Activated naive CD8-positive, alpha-beta T cell (primary cell): Measurements from ENCODE around the gene TMEM205.
"Not testable (repeated sequence)": the region's sequence is repeated elsewhere in the genome, so short reads cannot be mapped to it uniquely, and the experiment has no call there.

Experiments used
- H3K27ac Mint-ChIP-seq: one replicate; pipeline ENCODE4 v1.8.0; 2021; ENCODE audit warnings: mixed read lengths
- H3K27me3 Mint-ChIP-seq: one replicate; pipeline ENCODE4 v1.8.0; 2021; ENCODE audit warnings: mixed read lengths
- H3K36me3 Mint-ChIP-seq: one replicate; pipeline ENCODE4 v1.8.0; 2021; ENCODE audit warnings: mixed read lengths
- H3K4me1 Mint-ChIP-seq: one replicate; pipeline ENCODE4 v1.8.0; 2021; ENCODE audit warnings: low read depth, mixed read lengths
- H3K4me3 Mint-ChIP-seq: one replicate; pipeline ENCODE4 v1.8.0; 2021; ENCODE audit warnings: mild to moderate bottlenecking, mixed read lengths
- H3K9me3 Mint-ChIP-seq: one replicate; pipeline ENCODE4 v1.8.0; 2021; ENCODE audit warnings: low read depth, mixed read lengths

The TMEM205 gene

DNA sequence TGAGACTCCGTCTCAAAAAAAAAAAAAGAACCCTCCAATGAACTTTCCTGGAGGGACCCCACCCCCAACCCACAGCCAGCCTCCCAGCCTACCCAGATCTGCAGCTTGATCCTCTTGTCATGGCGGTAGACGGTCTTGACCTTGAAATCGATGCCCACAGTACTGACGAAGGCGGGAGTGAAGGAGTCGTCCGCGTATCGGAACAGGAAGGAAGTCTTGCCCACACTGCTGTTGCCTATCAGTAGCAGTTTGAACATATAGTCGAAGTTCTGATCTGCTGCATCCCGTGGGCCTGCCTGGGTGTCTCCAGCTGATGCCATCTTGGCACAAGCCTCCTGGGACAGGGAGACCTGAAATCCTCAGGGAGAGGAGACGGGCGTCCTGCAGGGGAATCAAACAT, 9.0 kb downstream of the TMEM205 start:
- Mint-ChIP-seq H3K4me3 (no peak overlapping the region), H3K27ac (no peak overlapping the region), H3K36me3 (no peaks in the 10 kb centered on the region)

DNA sequence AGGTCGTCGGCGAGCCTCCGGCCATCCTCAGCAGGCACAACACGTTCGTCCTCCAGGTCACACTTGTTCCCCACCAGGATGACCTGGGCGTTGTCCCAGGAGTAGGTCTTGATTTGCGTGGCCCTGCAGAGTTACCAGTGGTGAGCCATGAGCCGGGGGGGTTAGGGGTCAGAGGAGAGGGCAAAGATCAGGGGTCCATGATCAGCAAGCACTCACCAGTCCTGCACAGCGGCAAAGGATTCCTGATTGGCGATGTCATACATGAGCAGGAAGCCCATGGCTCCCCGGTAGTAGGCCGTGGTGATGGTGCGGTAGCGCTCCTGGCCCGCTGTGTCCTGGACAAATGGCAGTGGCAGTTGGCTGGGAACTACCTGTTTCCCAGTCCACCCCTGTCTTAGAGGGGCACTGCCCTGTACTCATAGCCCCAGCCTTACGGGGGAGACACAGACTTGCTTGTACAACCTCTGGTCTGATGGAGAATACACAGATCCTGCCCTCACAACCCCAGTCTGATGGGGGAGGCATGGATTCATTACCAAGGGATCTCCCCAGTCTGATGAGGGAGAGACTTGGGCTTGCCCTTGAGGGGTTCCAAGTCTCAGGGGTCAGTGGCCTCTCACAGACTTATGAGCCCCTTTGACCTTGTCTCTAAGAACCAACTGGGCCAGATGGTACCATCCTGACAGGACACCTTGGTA, 10.5 kb downstream of the TMEM205 start:
- no peak overlapping the region for H3K4me3 Mint-ChIP-seq
- H3K9me3 Mint-ChIP-seq, result no peaks in the 10 kb centered on the region
- H3K36me3 Mint-ChIP-seq, result no peaks in the 10 kb centered on the region
- H3K27ac Mint-ChIP-seq, result no peak overlapping the region
- H3K4me1 Mint-ChIP-seq, result peaks cover 12% of the 10 kb centered on the region
- H3K27me3 Mint-ChIP-seq, result no peaks in the 10 kb centered on the region

More for the DNA sequence above, 9.0 kb downstream of the TMEM205 start:
- no peaks in the 10 kb centered on the region for H3K9me3 Mint-ChIP-seq
- peaks cover 12% of the 10 kb centered on the region for H3K4me1 Mint-ChIP-seq
- H3K27me3 Mint-ChIP-seq, result no peaks in the 10 kb centered on the region

DNA sequence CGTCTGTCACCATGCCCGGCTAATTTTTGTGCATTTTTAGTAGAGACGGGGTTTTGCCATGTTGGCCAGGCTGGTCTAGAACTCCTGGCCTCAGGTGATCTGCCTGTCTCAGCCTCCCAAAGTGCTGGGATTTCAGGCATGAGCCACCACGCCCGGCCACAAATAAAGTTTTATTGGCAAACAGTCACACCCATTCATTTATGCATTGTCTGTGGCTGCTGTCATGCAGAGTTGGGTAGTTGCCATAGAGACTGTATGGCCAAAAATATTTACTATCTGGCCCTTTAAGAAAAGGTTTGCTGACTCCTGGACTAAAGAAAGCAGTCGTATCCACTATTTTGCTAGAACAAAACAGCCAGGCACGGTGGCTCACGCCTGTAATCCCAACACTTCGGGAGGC, 12.2 kb downstream of the TMEM205 start:
- not testable (repeated sequence) for H3K27ac Mint-ChIP-seq, H3K27me3 Mint-ChIP-seq, H3K36me3 Mint-ChIP-seq, H3K4me1 Mint-ChIP-seq, H3K9me3 Mint-ChIP-seq, H3K4me3 Mint-ChIP-seq

DNA sequence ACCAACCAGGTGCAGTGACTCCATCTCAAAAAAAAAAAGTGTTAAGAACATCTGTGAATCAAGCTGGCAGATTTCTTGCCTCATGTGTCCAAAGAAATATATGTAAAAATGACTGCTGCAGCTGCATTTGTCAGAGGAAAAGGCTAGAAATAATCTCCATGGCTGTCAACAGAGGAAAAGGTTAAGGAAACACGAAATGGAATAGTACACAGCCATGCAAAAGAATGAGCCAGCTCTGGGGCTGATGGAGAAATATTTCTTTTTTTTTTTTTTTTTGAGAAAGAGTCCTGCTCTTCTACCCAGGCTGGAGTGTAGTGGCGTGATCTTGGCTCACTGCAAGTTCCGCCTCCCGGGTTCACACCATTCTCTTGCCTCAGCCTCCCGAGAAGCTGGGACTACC, 13.2 kb downstream of the TMEM205 start:
- Mint-ChIP-seq H3K9me3 (no peaks in the 10 kb centered on the region), H3K27me3 (no peaks in the 10 kb centered on the region)

DNA sequence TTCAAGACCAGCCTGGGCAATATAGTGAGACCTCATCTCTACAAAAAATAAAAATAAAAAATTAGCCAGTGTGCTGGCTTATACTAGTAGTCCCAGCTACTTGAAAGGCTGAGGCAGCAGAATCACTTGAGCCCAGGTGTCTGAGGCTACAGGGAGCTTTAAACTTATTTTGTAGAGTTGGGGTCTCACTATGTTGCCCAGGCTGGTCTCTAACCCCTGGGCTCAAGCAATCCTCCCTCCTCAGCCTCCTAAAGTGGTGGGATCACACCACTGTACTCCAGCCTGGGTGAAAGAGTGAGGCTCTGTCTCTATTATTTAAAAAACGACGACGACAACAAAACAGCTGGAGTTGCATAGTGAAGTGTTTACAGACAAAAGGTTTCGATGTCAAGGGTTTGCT, 14.6 kb downstream of the TMEM205 start:
- no peaks in the 10 kb centered on the region for H3K4me1 Mint-ChIP-seq
- no peak overlapping the region for H3K27ac Mint-ChIP-seq
- peaks cover 3% of the 10 kb centered on the region for H3K36me3 Mint-ChIP-seq
- no peaks in the 10 kb centered on the region for H3K27me3 Mint-ChIP-seq
- H3K4me3 Mint-ChIP-seq, result no peak overlapping the region
- no peaks in the 10 kb centered on the region for H3K9me3 Mint-ChIP-seq

More for the DNA sequence above, 13.2 kb downstream of the TMEM205 start:
- H3K4me3 Mint-ChIP-seq, result no peak overlapping the region
- no peak overlapping the region for H3K27ac Mint-ChIP-seq
- H3K36me3 Mint-ChIP-seq, result no peaks in the 10 kb centered on the region
- H3K4me1 Mint-ChIP-seq, result peaks cover 1% of the 10 kb centered on the region

DNA sequence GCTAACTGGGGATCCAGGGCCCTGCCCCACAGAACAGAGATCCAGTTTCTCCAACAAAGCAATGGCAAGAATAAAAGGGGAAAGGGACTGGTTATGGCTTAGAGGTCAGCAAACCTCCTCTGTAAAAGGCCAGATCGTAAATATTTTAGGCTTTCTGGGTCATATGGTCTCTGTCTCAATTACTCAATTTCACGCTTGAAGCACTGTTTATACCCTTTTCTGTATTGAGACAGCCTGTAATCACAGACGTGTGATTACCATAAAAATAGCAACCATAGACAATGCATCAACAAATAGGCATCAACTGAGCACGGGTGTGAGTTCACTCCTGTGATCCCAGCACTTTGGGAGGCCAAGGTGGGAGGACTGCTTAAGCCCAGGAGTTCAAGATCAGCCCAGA, 15.9 kb downstream of the TMEM205 start:
- peaks cover 3% of the 10 kb centered on the region for H3K36me3 Mint-ChIP-seq
- no peaks in the 10 kb centered on the region for H3K27me3 Mint-ChIP-seq
- H3K4me1 Mint-ChIP-seq, result no peaks in the 10 kb centered on the region
- H3K9me3 Mint-ChIP-seq, result no peaks in the 10 kb centered on the region
- no peak overlapping the region for H3K4me3 Mint-ChIP-seq
- H3K27ac Mint-ChIP-seq, result no peak overlapping the region

DNA sequence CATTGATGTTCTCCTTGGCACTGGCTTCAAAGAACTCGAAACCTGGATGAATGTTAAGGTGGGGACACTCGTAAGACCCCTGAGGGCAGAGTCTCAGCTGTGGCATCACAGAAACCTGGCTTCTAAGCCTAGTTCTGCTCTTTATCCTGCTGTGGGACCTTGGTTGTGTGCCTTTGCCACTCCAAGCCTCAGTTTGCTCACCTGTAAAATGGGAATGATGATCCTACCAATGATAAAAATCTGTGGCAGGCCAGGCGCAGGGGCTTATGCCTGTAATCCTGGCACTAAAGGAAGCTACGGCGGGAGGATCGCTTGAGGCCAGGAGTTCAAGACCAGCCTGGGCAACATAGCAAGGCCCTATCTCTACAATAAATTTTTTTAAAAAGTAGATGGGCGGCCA, 20.5 kb downstream of the TMEM205 start:
- Mint-ChIP-seq H3K27ac (no peak overlapping the region), H3K36me3 (peaks cover 3% of the 10 kb centered on the region), H3K9me3 (no peaks in the 10 kb centered on the region), H3K27me3 (peaks cover 7% of the 10 kb centered on the region), H3K4me1 (peaks cover 12% of the 10 kb centered on the region), H3K4me3 (no peak overlapping the region)

DNA sequence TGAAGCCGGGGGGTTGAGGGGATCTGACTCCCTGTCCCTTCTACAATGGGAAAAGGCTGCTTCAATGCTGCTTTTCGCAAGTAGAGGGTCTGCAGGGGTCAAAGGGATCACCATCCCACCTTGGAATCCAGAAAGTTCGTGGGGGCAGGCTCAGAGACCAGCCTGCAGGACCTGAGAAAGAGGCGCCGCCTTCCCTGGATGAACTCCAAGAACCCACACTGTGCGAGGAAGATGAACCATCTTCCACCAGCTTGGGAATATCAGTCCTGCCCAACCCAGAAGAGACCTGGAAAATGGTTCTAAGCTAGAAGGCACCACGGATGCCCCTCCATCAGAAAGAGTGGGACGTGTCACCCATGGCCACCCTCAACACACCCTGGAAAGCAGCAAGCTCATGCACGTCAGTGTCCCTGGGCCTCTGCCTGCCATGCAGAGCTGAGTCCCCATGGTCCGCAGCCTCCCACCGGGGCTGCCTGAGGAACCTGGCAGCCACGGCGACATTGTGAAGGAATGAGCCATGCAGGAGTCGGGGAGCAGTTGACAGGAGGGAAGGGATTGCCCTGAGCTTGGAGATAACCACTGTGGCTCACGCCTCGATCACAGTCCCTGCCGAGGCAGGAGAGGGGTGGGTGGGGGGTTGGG, 21.2 kb downstream of the TMEM205 start:
- H3K9me3 Mint-ChIP-seq, result no peaks in the 10 kb centered on the region
- H3K4me3 Mint-ChIP-seq, result no peak overlapping the region
- peaks cover 12% of the 10 kb centered on the region for H3K4me1 Mint-ChIP-seq
- no peak overlapping the region for H3K27ac Mint-ChIP-seq
- H3K36me3 Mint-ChIP-seq, result peaks cover 3% of the 10 kb centered on the region
- H3K27me3 Mint-ChIP-seq, result peaks cover 7% of the 10 kb centered on the region

DNA sequence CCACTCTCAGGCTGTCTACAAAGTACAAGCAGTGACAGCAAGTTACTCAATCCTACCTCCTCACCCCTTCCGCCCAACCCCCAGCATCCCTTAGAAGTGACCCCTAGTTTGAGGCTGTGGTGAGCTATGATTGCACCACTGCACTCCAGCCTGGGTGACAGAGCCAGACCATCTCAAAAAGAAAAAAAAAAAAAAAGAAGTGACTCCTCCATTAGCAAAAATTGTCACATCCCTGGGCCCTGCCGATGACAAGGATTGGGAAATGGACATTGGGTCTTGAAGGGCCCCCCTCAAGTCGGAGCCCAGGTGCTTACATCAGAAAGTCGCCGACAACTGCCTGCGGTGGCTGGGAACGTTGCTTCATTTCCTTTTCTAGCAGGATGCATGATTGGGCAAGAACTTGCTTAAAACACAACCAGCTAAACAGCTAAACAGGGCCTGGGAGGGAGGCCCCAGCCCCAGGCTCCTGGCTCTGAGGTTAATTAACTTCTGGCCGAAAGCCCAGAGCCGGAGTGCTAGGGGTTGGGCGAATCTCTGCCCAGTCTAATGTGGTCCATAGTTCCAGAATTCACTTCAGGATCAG, 21.9 kb downstream of the TMEM205 start:
- peak overlapping the region; percentile 72 for H3K27ac Mint-ChIP-seq
- no peaks in the 10 kb centered on the region for H3K9me3 Mint-ChIP-seq
- H3K4me1 Mint-ChIP-seq, result peaks cover 12% of the 10 kb centered on the region
- H3K27me3 Mint-ChIP-seq, result peaks cover 7% of the 10 kb centered on the region
- peak overlapping the region; percentile 51 for H3K4me3 Mint-ChIP-seq
- peaks cover 3% of the 10 kb centered on the region for H3K36me3 Mint-ChIP-seq

DNA sequence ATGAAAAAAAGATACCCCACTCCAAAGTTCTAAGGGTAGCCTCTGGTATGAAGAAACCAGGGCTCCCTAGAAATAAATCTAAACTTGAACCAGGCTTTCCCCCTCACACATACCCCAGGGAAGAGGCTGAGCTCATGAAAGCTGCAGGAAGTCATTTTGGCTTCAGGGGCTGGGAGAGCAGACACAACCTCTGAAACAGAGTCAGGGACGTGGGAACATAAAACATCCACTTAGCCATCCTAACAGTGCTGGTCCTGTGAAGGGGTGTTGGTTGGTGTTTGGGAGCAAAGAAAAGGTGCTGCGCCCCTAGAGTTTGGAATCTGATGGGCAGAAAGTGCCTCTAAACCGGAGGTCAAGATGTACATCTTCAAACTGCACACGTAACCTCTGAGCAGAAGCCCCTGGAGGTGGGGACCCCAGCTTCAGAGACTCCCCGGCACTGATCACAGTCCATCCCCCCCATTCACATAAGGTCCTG, 22.4 kb downstream of the TMEM205 start:
- no peaks in the 10 kb centered on the region for H3K9me3 Mint-ChIP-seq
- H3K4me1 Mint-ChIP-seq, result peaks cover 12% of the 10 kb centered on the region
- H3K4me3 Mint-ChIP-seq, result peak overlapping the region; percentile 51
- peak overlapping the region; percentile 72 for H3K27ac Mint-ChIP-seq
- peaks cover 7% of the 10 kb centered on the region for H3K27me3 Mint-ChIP-seq
- peaks cover 3% of the 10 kb centered on the region for H3K36me3 Mint-ChIP-seq

DNA sequence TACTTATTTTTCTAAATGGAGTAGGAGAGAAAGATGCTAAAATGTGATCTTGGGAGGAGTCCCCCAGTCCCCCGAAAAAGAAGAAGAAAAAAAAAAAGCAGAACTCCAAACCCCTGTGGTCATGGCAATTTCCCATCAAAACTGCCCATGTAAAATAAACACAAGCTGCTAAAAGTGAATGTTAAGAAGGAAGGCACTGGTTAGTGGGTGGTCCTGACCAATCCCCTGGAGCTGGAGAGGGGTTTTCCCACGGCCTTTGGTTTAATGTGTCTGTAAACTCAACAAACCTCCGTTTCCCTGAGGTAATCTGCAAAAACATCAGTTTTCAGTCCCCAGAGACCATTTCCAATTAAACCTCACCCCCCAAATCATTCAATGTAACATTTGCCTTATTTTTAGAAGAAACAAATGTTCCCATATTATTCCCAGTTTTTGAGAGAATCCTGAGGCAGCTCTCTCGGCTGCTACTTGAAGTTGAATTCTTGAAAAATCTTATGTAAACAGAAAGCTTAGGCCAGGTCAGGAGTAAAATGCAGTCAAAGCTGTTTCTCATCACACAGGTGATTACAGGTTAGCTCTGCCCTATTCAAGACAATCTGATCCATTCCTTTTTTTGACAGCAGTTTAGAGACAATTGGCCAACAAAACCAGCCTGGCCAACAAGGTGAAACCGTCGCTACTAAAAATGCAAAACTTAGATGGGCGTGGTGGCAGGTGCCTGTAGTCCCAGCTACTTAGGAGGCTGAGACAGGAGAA, 23.6 kb downstream of the TMEM205 start:
- Mint-ChIP-seq H3K9me3 (no peaks in the 10 kb centered on the region), H3K27me3 (peaks cover 7% of the 10 kb centered on the region), H3K27ac (no peak overlapping the region), H3K36me3 (peaks cover 3% of the 10 kb centered on the region), H3K4me1 (peaks cover 12% of the 10 kb centered on the region), H3K4me3 (no peak overlapping the region)

DNA sequence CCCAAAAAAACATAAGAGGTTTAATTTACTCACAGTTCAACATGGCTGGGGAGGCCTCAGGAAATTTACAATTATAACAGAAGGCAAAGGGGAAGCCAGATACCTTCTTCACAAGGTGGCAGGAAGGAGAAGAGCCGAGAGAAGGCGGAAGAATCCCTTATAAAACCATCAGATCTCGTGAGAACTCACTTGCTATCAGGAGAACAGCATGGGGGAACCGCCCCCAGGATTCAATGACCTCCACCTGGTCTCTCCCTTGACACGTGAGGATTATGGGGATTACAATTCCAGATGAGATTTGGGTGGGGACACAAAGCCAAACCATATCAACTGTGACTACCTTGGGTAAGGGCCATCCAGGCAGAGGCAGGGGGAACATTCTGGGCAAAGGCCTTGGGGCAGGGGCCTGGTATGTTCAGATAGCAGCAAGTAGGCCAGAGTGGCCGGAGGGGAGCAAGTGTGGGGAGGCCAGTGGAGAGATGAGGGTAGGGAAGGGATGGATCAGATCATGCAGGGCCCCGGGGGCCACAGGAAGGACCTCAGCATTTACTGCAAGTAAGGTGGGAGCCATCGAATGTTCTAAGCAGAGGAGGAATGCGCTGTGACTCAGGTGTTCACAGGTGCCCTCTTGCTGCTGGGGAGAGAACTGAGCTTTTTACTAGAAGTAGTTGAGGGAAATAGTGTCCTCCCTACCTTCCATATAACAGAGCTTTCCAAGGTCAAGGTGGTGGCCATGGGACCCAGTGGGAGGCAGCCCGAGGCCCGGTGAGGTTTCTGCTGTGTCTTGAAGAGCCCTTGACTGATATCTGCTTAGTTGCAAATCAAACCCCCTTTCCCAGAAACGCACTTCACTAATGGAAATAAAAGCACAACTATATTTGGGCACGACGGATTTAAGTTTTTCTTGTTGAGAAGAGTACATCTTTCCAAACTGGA, 24.6 kb downstream of the TMEM205 start:
- Mint-ChIP-seq H3K27me3 (peaks cover 9% of the 10 kb centered on the region), H3K36me3 (no peaks in the 10 kb centered on the region), H3K9me3 (no peaks in the 10 kb centered on the region), H3K4me3 (no peak overlapping the region), H3K4me1 (peaks cover 12% of the 10 kb centered on the region), H3K27ac (no peak overlapping the region)

DNA sequence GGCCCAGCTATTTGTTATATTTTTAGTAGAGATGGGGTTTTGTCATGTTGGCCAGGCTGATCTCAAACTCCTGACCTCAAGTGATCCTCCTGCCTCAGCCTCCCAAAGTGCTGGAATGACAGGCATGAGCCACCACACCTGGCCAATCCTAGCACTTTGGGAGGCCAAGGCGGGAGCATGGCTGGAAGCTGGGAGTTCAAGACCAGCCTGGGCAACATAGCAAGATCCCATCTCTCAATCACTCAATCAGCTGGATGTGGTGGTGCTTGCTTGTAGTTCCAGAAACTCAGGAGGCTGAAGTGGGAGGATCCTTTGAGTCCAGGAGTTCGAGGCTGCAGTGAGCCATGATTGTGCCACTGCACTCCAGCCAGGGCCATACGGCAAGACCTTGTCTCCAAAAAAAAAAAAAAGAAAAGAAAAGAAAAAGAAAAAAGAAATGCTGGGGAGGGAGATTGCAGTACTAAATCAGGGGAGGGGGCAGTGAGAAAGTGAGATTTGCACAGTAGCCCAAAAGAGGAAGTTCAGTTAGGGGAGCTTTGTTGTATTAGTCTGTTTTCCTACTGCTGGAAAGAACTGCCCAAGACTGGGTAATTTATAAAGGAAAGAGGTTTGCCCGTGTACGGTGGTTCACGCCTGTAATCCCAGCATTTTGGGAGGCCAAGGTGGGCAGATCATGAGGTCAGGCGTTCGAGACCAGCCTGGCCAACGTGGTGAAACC, 25.6 kb downstream of the TMEM205 start:
- H3K4me1 Mint-ChIP-seq, result peaks cover 12% of the 10 kb centered on the region
- H3K27me3 Mint-ChIP-seq, H3K4me3 Mint-ChIP-seq, H3K27ac Mint-ChIP-seq, H3K36me3 Mint-ChIP-seq, H3K9me3 Mint-ChIP-seq: not testable (repeated sequence)

DNA sequence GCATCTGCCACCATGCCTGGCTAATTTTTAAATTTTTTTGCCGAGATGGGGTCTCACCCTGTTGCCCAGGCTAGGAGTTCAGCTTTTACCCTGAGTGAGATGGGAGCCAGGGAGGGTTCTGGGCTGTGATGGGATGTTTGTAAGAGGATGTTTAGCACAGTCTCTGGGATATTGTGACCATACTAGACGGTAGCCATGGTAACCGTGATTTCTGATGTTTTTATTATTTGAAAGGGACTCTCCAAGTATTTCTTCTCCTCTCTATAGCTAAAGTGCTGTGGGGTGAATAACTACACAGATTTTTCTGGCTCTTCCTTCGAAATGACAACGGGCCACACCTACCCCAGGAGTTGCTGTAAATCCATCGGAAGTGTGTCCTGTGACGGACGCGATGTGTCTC, 39.7 kb downstream of the TMEM205 start:
- H3K27ac Mint-ChIP-seq, result no peak overlapping the region
- H3K4me3 Mint-ChIP-seq, result no peak overlapping the region
- H3K27me3 Mint-ChIP-seq, result no peaks in the 10 kb centered on the region
- no peaks in the 10 kb centered on the region for H3K9me3 Mint-ChIP-seq
- H3K36me3 Mint-ChIP-seq, result no peaks in the 10 kb centered on the region
- no peaks in the 10 kb centered on the region for H3K4me1 Mint-ChIP-seq
